WTC11 (cell line): ENCODE results near the gene SMYD3. TPM values are rescaled to one million over a fixed set of nuclear protein-coding genes. Genes with fewer than 3 reads are reported as not detected.

Experiments used
- ATAC-seq: fragments of 200-7000 bp; cut with Tn5 transposase; 2 replicates; pipeline ENCODE4 v1.10.0; 2021; ENCODE audit warnings: mild to moderate bottlenecking, moderate library complexity
- CTCF ChIA-PET: fragments of 300-600 bp; sonication (Branson Sonifier 250); formaldehyde crosslinking; loops from one replicate; lab custom pipeline; 2021; ENCODE audit warnings: antibody characterized with exemption; lab: Charles Lee
- POLR2A ChIA-PET: fragments of 350-600 bp; sonication (Branson Sonifier 250); formaldehyde crosslinking; loops from one replicate; lab custom pipeline; 2021; ENCODE audit warnings: antibody characterized with exemption; lab: Charles Lee
- DNase-seq: peaks from one replicate; pipeline ENCODE4 v3.0.0; 2021; ENCODE audit warnings: low spot score
- H3K27ac Mint-ChIP-seq: 2 replicates; pipeline ENCODE4 v1.8.0; 2021; ENCODE audit warnings: mixed read lengths
- H3K27me3 Mint-ChIP-seq: 2 replicates; pipeline ENCODE4 v1.8.0; 2021; ENCODE audit warnings: low read depth, mild to moderate bottlenecking, moderate library complexity, mixed read lengths
- H3K36me3 Mint-ChIP-seq: 2 replicates; pipeline ENCODE4 v1.8.0; 2021; ENCODE audit warnings: mixed read lengths
- H3K4me1 Mint-ChIP-seq: 2 replicates; pipeline ENCODE4 v1.8.0; 2022; ENCODE audit warnings: mixed read lengths
- H3K4me3 Mint-ChIP-seq: 2 replicates; pipeline ENCODE4 v1.8.0; 2021; ENCODE audit warnings: mild to moderate bottlenecking, moderate library complexity, mixed read lengths
- H3K9me3 Mint-ChIP-seq: 2 replicates; pipeline ENCODE4 v1.8.0; 2021; ENCODE audit warnings: mixed read lengths
- ATF2 ChIP-seq: sonication (generic); formaldehyde crosslinking; IDR thresholded peaks from 2 replicates; pipeline ENCODE4 v1.8.1; 2022; ENCODE audit warnings: low read depth, missing genetic modification reagents, borderline replicate concordance
- ATF6 ChIP-seq: sonication (generic); formaldehyde crosslinking; IDR thresholded peaks from 2 replicates; pipeline ENCODE4 v1.8.1; 2023; ENCODE audit warnings: mild to moderate bottlenecking, missing genetic modification reagents
- GABPB1 ChIP-seq: sonication (generic); formaldehyde crosslinking; IDR thresholded peaks from 2 replicates; pipeline ENCODE4 v1.8.1; 2023; ENCODE audit warnings: mild to moderate bottlenecking, missing genetic modification reagents
- HMGA2 ChIP-seq: fragments of 250-450 bp; sonication (Bioruptor Pico); IDR thresholded peaks from 2 replicates; pipeline ENCODE4 v1.4.0; 2021; ENCODE audit warnings: mild to moderate bottlenecking, moderate library complexity
- NFYB ChIP-seq: sonication (generic); formaldehyde crosslinking; conservative IDR thresholded peaks from 2 replicates; pipeline ENCODE4 v1.8.0; 2022; ENCODE audit warnings: low read depth, missing genetic modification reagents
- NR2C2 ChIP-seq: sonication (generic); formaldehyde crosslinking; IDR thresholded peaks from 2 replicates; pipeline ENCODE4 v1.8.0; 2022; ENCODE audit warnings: mild to moderate bottlenecking, missing genetic modification reagents
- OVOL2 ChIP-seq: fragments of 250-450 bp; sonication (Bioruptor Pico); IDR thresholded peaks from 2 replicates; pipeline ENCODE4 v1.9.0; 2021; ENCODE audit warnings: mild to moderate bottlenecking, borderline replicate concordance
- TEAD1 ChIP-seq: sonication (generic); formaldehyde crosslinking; IDR thresholded peaks from 2 replicates; pipeline ENCODE4 v1.8.0; 2022; ENCODE audit warnings: mild to moderate bottlenecking, missing genetic modification reagents
- TP53 ChIP-seq: sonication (generic); formaldehyde crosslinking; IDR thresholded peaks from 2 replicates; pipeline ENCODE4 v1.8.1; 2023; ENCODE audit warnings: mild to moderate bottlenecking, missing genetic modification reagents
- USF2 ChIP-seq: sonication (generic); formaldehyde crosslinking; IDR thresholded peaks from 2 replicates; pipeline ENCODE4 v1.8.1; 2023; ENCODE audit warnings: mild to moderate bottlenecking, missing genetic modification reagents, moderate library complexity
- ZNF121 ChIP-seq: sonication (generic); formaldehyde crosslinking; IDR thresholded peaks from 2 replicates; pipeline ENCODE4 v1.8.0; 2023; ENCODE audit warnings: missing genetic modification reagents
- ZNF263 ChIP-seq: sonication (generic); formaldehyde crosslinking; IDR thresholded peaks from 2 replicates; pipeline ENCODE4 v1.8.1; 2022; ENCODE audit warnings: low read depth, mild to moderate bottlenecking, moderate library complexity, missing genetic modification reagents
- ZNF423 ChIP-seq: fragments of 250-450 bp; sonication (Bioruptor Pico); IDR thresholded peaks from 2 replicates; pipeline ENCODE4 v2.1.2; 2022; ENCODE audit warnings: mild to moderate bottlenecking, moderate library complexity
- ZNF425 ChIP-seq: fragments of 250-450 bp; sonication (Bioruptor Pico); conservative IDR thresholded peaks from 2 replicates; pipeline ENCODE4 v1.9.0; 2021; ENCODE audit warnings: mild to moderate bottlenecking
- ZNF532 ChIP-seq: fragments of 250-450 bp; sonication (Bioruptor Pico); IDR thresholded peaks from 2 replicates; pipeline ENCODE4 v1.9.0; 2021; ENCODE audit warnings: mild to moderate bottlenecking, borderline replicate concordance
- total RNA-seq: library from RNA; stranded (reverse); gene quantifications from 3 replicates; pipeline ENCODE4 v1.2.3, GENCODE V29; 2021

Gene SMYD3
- total RNA-seq, 1 experiment from 2014 or later: 21.4 TPM

GRCh38 chr1:246178717-246179311 is 328.3 kb downstream of the SMYD3 start:
- Mint-ChIP-seq H3K27ac (no peak overlapping the region), H3K27me3 (no peaks in the 10 kb centered on the region), H3K4me1 (peaks cover 8% of the 10 kb centered on the region), H3K36me3 (no peaks in the 10 kb centered on the region), H3K4me3 (no peak overlapping the region), H3K9me3 (no peaks in the 10 kb centered on the region)
- no peak for TF ChIP-seq ZNF425 (CRISPR knock-in tag)
- no peak for TF ChIP-seq USF2
- no peak for TF ChIP-seq ATF2 (CRISPR knock-in tag)
- TF ChIP-seq TEAD1 (CRISPR knock-in tag): no peak
- TF ChIP-seq ZNF263 (CRISPR knock-in tag): no peak
- no peak for TF ChIP-seq ZNF423 (CRISPR knock-in tag)
- no peak for TF ChIP-seq NFYB (CRISPR knock-in tag)
- no peak for TF ChIP-seq NR2C2 (CRISPR knock-in tag)
- TF ChIP-seq HMGA2 (CRISPR knock-in tag): no peak
- POLR2A ChIA-PET: no interaction called here
- ATAC-seq (no peak), DNase-seq (no peak)
- CTCF ChIA-PET: no interaction called here

- TF ChIP-seq ZNF121 (CRISPR knock-in tag) (no peak), NFYB (CRISPR knock-in tag) (no peak), OVOL2 (CRISPR knock-in tag) (no peak), ZNF532 (CRISPR knock-in tag) (no peak), ATF6 (CRISPR knock-in tag) (no peak), GABPB1 (peak; percentile 75), TP53 (CRISPR knock-in tag) (no peak)
- POLR2A ChIA-PET: no interaction called here
- H3K27me3 Mint-ChIP-seq: no peaks in the 10 kb centered on the region
- no peak overlapping the region for H3K27ac Mint-ChIP-seq
- H3K36me3 Mint-ChIP-seq: no peaks in the 10 kb centered on the region
- ATAC-seq (no peak), DNase-seq (no peak)
- no peak overlapping the region for H3K4me3 Mint-ChIP-seq
- H3K9me3 Mint-ChIP-seq: no peaks in the 10 kb centered on the region
- CTCF ChIA-PET: no interaction called here
- H3K4me1 Mint-ChIP-seq: no peaks in the 10 kb centered on the region
These were observed 330.7 kb downstream of the SMYD3 start for GRCh38 chr1:246176126-246177024.
